GM12801 (cell line): ENCODE data around the gene P2RY11.

ENCODE experiments used
- TF ChIP-seq, protein P1 (sequence below): IDR thresholded peaks from one replicate; pipeline ENCODE4 v1.5.1; 2011; ENCODE audit warnings: control low read depth; ENCODE audit not compliant: insufficient read length; ENCODE audit errors: extremely low read depth

The P2RY11 gene

GRCh38 chr19:10088949-10089554 lies 22.4 kb upstream of the P2RY11 start:
- TF ChIP-seq, protein P1, sequence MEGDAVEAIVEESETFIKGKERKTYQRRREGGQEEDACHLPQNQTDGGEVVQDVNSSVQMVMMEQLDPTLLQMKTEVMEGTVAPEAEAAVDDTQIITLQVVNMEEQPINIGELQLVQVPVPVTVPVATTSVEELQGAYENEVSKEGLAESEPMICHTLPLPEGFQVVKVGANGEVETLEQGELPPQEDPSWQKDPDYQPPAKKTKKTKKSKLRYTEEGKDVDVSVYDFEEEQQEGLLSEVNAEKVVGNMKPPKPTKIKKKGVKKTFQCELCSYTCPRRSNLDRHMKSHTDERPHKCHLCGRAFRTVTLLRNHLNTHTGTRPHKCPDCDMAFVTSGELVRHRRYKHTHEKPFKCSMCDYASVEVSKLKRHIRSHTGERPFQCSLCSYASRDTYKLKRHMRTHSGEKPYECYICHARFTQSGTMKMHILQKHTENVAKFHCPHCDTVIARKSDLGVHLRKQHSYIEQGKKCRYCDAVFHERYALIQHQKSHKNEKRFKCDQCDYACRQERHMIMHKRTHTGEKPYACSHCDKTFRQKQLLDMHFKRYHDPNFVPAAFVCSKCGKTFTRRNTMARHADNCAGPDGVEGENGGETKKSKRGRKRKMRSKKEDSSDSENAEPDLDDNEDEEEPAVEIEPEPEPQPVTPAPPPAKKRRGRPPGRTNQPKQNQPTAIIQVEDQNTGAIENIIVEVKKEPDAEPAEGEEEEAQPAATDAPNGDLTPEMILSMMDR, result no peak

DNA sequence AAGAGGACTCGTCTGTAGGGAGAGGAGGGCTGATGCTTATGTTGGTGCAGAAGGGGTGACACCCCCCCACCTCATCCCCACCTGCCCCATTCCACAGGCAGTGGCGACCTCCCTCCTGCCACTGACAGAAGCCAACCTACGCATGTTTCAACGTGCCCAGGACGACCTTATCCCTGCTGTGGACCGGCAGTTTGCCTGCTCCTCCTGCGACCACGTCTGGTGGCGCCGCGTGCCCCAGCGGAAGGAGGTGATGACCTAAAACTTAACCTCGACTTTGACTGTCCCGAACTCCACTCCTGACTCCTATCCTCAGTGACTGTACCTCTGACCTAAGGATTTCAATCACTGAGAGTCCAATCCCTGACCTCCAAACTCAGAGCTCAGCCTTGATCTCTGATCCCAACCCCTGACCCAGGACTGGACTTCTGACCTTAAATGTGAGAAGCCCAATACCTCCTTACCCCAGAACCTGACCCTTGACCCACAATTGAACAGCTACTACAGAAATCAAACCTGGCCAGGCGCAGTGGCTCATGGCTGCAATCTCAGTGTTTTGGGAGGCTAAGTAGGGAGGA lies 21.6 kb upstream of the P2RY11 start:
- TF ChIP-seq, protein P1, result no peak

DNA sequence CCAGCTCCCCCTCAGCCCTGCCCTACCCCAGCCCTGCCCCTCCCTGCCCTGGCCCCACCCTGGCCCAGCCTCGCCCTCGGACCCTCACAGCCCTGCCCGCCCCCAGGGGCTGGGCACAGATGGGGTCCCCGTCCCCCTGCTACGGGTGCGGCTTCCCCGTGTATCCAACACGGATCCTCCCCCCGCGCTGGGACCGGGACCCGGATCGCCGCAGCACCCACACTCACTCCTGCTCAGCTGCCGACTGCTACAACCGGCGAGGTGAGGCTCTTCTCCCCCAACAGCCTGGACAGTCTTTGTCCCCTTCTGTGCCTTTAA lies 20.2 kb upstream of the P2RY11 start:
- TF ChIP-seq, protein P1, result no peak

DNA sequence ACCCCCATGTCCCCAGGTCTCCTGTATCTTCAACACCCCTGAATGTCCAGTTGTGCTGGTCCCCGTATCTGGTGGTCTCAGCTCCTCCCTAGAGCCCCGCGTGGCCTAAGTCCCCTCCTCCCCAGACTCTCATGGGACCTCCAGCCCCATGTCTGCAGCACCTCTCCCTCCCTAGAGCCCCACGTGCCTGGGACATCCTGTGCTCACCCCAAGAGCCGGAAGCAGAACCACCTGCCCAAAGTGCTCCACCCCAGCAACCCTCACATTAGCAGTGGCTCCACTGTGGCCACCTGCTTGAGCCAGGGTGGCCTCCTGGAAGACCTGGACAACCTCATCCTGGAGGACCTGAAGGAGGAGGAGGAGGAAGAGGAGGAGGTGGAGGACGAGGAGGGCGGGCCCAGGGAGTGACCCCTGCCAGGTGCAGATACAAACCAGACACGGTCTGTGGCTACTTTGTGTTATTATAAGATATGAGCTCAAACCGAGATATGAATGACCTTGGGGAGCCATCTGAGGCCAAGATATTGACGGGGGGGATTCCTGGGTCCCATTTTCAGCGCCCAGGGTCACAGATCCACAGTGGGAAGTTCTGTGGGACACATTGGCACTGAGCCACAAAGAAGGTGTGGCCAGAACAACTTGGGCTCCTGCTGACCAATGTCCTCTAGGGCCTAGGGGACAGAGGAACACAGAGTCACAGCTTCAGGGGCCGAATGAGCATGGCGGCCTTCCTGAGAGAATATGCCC lies 19.4 kb upstream of the P2RY11 start:
- TF ChIP-seq, protein P1, result no peak

DNA sequence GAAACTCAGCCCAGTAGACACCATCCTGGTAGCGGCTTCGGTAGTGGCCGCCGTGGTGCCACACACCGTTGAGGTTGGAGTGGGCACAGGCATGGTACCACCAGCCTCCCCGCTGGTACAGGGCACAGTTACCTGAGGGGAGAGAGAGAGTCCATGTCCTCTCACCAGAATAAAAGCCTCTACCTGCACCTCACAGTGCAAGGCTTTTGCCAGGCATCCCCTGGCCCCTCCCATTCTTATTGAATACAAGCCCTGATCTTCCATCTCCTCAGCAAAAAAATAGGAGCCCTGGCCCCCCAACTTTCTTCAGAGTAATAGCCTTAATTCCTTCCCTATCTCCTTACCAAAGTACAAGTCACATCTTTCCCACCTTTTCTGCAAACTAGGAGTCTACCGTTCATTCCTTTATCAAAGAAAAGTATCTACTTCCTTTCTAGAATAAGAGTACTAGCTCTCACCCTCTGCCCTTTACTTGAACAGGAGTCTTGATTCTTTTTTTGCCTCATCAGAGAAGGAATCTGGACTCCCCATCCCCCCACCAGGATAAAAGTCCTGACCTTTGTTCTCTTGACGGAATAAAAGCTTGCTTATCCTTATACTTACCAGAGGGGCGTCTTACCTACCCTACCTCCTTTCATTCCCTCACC lies 18.7 kb upstream of the P2RY11 start:
- TF ChIP-seq, protein P1, result no peak

DNA sequence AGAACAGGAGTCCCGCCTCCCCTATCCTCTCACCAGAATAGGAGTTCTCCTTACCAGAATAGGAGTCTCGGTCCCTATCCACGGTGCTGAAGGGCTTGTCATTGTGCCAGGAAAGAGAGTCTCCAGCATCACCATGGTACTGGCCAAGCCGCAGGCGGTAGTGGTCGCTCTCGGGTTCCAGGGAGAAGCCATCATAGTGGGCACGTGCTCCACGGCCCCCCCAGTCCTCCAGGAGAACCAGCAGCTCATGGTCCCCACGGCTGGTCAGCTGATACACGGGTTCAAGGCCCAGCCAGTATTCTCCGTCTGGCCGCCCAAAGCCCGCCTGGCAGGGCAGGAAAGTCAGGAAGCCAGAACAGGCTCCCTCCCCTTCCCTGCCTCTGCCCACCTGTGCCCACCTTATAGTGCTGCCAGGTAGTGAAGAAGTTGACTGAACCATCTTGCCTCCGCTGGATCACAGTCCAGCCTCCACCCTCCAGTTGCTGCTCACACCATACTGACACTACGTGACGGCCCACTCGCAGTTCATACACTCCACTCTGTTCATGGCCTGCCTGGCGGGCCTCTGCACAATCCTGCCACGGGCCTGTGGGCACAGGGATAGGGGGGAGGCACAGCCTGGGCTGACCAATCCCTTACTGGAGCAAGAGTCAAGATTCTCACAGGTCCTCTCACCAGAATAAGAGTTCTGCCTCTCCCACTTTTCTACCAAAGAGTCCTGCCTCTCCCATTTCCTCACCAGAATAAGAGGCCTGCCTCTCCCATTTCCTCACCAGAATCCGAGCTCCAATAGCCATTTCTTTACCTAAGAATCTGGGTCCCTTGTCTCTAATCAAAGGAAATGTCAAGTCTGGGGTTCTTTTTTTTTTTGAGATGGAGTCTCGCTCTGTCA lies 18.0 kb upstream of the P2RY11 start:
- TF ChIP-seq, protein P1, result no peak

- TF ChIP-seq, protein P1, result no peak
These were observed 15.9 kb upstream of the P2RY11 start for GRCh38 chr19:10095622-10095947.
